ENCODE results near the gene ARL2BP. TPM values are rescaled to one million over a fixed set of nuclear protein-coding genes. Genes with fewer than 3 reads are reported as not detected.

ARL2BP gene
- total RNA-seq, 1 experiment from 2014 or later = 47.6 TPM

DNA sequence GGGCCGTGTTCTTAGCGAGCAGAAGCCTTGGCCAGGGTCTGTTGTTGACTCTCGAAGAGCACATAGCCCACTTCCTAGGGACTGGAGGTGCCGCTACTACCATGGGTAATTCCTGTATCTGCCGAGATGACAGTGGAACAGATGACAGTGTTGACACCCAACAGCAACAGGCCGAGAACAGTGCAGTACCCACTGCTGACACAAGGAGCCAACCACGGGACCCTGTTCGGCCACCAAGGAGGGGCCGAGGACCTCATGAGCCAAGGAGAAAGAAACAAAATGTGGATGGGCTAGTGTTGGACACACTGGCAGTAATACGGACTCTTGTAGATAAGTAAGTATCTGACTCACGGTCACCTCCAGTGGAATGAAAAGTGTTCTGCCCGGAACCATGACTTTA, 40.4 kb upstream of the ARL2BP start:
- no peak overlapping the region for H3K27ac Mint-ChIP-seq (ENCODE audit: unreplicated experiment)
- Histone ChIP-seq H3K9me3 (no peaks in the 10 kb centered on the region), H3K27me3 (replicated peaks; ENCODE audit: control insufficient read depth, insufficient read depth, low read length) (no peaks in the 10 kb centered on the region), H3K4me1 (no peaks in the 10 kb centered on the region), H3K36me3 (ENCODE audit: control insufficient read depth, insufficient read depth, low read length) (no peaks in the 10 kb centered on the region), H3K4me3 (ENCODE audit: low read depth, low read length) (no peak overlapping the region)
- no peaks in the 10 kb centered on the region for H3K4me1 Mint-ChIP-seq (ENCODE audit: low read depth, unreplicated experiment)
- intact Hi-C loops (cut with micrococcal nuclease; ENCODE audit: unreplicated experiment) = no loop called here
- no peak overlapping the region for H3K4me3 Mint-ChIP-seq (ENCODE audit: unreplicated experiment)
- BruUV-seq (replicated peaks) = TSS peak; percentile 18
- peaks cover 59% of the 10 kb centered on the region for H3K36me3 Mint-ChIP-seq (ENCODE audit: insufficient read depth, unreplicated experiment)
- ChIA-PET CTCF (no interaction called here), POLR2A (no interaction called here)
- H3K27me3 Mint-ChIP-seq (ENCODE audit: insufficient read depth, unreplicated experiment) = no peaks in the 10 kb centered on the region
- TF ChIP-seq, protein P1, sequence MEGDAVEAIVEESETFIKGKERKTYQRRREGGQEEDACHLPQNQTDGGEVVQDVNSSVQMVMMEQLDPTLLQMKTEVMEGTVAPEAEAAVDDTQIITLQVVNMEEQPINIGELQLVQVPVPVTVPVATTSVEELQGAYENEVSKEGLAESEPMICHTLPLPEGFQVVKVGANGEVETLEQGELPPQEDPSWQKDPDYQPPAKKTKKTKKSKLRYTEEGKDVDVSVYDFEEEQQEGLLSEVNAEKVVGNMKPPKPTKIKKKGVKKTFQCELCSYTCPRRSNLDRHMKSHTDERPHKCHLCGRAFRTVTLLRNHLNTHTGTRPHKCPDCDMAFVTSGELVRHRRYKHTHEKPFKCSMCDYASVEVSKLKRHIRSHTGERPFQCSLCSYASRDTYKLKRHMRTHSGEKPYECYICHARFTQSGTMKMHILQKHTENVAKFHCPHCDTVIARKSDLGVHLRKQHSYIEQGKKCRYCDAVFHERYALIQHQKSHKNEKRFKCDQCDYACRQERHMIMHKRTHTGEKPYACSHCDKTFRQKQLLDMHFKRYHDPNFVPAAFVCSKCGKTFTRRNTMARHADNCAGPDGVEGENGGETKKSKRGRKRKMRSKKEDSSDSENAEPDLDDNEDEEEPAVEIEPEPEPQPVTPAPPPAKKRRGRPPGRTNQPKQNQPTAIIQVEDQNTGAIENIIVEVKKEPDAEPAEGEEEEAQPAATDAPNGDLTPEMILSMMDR (IDR thresholded peaks at IDR 0.05; ENCODE audit: insufficient read depth in 1 of 2, low read depth in 1 of 2, low read length in 1 of 2, severe bottlenecking in 1 of 2, unreplicated experiment in 1 of 2) = no peak
- peak in 1 of 2 experiments; percentile 17 for DNase-seq
- no peaks in the 10 kb centered on the region for H3K9me3 Mint-ChIP-seq (ENCODE audit: unreplicated experiment)

DNA sequence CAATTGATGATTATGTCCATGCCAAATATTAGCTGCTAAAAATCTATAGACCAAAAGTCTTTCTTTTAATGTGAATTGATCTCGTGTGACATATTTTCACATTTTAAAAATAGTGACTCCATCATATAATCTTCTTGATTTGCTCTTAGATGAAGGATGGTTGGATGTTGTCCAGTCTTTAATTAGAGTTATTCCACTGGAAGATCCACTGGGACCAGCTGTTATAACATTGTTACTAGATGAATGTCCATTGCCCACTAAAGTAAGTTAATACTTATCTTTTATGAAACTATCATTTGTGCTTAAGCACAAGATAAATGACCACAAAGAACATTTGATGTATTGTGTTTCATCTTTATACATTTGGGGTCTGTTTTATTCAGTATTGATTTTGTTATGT, 36.1 kb upstream of the ARL2BP start:
- TF ChIP-seq, protein P1 (IDR thresholded peaks at IDR 0.05; ENCODE audit: insufficient read depth in 1 of 2, low read depth in 1 of 2, low read length in 1 of 2, severe bottlenecking in 1 of 2, unreplicated experiment in 1 of 2) = no peak
- Mint-ChIP-seq H3K4me3 (ENCODE audit: unreplicated experiment) (no peak overlapping the region), H3K27me3 (ENCODE audit: insufficient read depth, unreplicated experiment) (no peaks in the 10 kb centered on the region), H3K36me3 (ENCODE audit: insufficient read depth, unreplicated experiment) (peaks cover 86% of the 10 kb centered on the region), H3K9me3 (ENCODE audit: unreplicated experiment) (no peaks in the 10 kb centered on the region), H3K4me1 (ENCODE audit: low read depth, unreplicated experiment) (no peaks in the 10 kb centered on the region), H3K27ac (ENCODE audit: unreplicated experiment) (no peak overlapping the region)
- 0 out of 2 replicates have a peak, but pooled peaks cover 1% of the 10 kb centered on the region for H3K36me3 ChIP-seq (ENCODE audit: control insufficient read depth, insufficient read depth, low read length)
- H3K27me3 ChIP-seq (replicated peaks; ENCODE audit: control insufficient read depth, insufficient read depth, low read length) = no peaks in the 10 kb centered on the region
- CTCF ChIA-PET = no interaction called here
- no peak overlapping the region for H3K4me3 ChIP-seq (ENCODE audit: low read depth, low read length)
- H3K9me3 ChIP-seq = no peaks in the 10 kb centered on the region
- no peaks in the 10 kb centered on the region for H3K4me1 ChIP-seq
- POLR2A ChIA-PET = no interaction called here
- no peak for DNase-seq
- intact Hi-C loops (cut with micrococcal nuclease; ENCODE audit: unreplicated experiment) = no loop called here
- BruUV-seq (replicated peaks) = no TSS peak

DNA sequence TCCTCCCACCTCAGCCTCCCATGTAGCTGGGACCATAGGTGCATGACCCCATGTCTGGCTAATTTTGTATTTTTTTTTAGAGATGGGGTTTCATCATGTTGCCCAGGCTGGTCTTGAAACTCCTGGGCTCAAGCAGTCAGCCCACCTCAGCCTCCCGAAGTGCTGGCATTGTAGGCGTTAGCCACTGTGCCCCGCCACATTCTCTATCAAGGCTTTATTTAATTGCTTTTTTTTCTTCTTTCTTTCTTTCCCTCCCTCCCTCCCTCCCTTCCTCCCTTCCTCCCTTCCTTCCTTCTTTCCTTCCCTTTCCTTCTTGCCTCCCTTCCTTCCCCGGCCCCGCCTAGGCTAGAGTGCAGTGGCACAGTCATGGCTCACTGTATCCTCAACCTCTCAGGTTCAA, 35.3 kb upstream of the ARL2BP start:
- no TSS peak for BruUV-seq (replicated peaks)
- Mint-ChIP-seq H3K4me1 (ENCODE audit: low read depth, unreplicated experiment) (no peaks in the 10 kb centered on the region), H3K9me3 (ENCODE audit: unreplicated experiment) (no peaks in the 10 kb centered on the region), H3K27ac (ENCODE audit: unreplicated experiment) (no peak overlapping the region), H3K4me3 (ENCODE audit: unreplicated experiment) (no peak overlapping the region), H3K36me3 (ENCODE audit: insufficient read depth, unreplicated experiment) (peaks cover 88% of the 10 kb centered on the region), H3K27me3 (ENCODE audit: insufficient read depth, unreplicated experiment) (no peaks in the 10 kb centered on the region)
- Histone ChIP-seq H3K9me3 (no peaks in the 10 kb centered on the region), H3K4me3 (ENCODE audit: low read depth, low read length) (no peak overlapping the region), H3K4me1 (no peaks in the 10 kb centered on the region), H3K27me3 (replicated peaks; ENCODE audit: control insufficient read depth, insufficient read depth, low read length) (no peaks in the 10 kb centered on the region), H3K36me3 (ENCODE audit: control insufficient read depth, insufficient read depth, low read length) (0 out of 2 replicates have a peak, but pooled peaks cover 1% of the 10 kb centered on the region)
- POLR2A ChIA-PET = no interaction called here
- CTCF ChIA-PET = no interaction called here
- TF ChIP-seq, protein P1 (IDR thresholded peaks at IDR 0.05; ENCODE audit: insufficient read depth in 1 of 2, low read depth in 1 of 2, low read length in 1 of 2, severe bottlenecking in 1 of 2, unreplicated experiment in 1 of 2) = no peak
- intact Hi-C loops (cut with micrococcal nuclease; ENCODE audit: unreplicated experiment) = no loop called here
- no peak for DNase-seq
